ENCODE results near the gene CNN3.

Gene CNN3

GRCh38 chr1:94887106-94887505 lies 39.8 kb downstream of the CNN3 start:
- no peak for DNase-seq

GRCh38 chr1:94886361-94886760 lies 40.5 kb downstream of the CNN3 start:
- DNase-seq, result no peak

GRCh38 chr1:94884507-94884906 lies 42.4 kb downstream of the CNN3 start:
- no peak for DNase-seq

- no peak for DNase-seq
Measured at GRCh38 chr1:94884106-94884505, 42.8 kb downstream of the CNN3 start.

- no peak for DNase-seq
Measured at GRCh38 chr1:94883691-94884090, 43.2 kb downstream of the CNN3 start.

GRCh38 chr1:94878329-94878728 lies 48.6 kb downstream of the CNN3 start:
- DNase-seq, result no peak

- no peak for DNase-seq
Measured at GRCh38 chr1:94876362-94876761, 50.5 kb downstream of the CNN3 start.

- no peak for DNase-seq
Measured at GRCh38 chr1:94875794-94876193, 51.1 kb downstream of the CNN3 start.

- no peak for DNase-seq
Measured at GRCh38 chr1:94874423-94874822, 52.5 kb downstream of the CNN3 start.

- peak; percentile 92 for DNase-seq
Measured at GRCh38 chr1:94873520-94874351, 53.2 kb downstream of the CNN3 start.

- DNase-seq, result no peak
Measured at GRCh38 chr1:94872771-94873495, 54.0 kb downstream of the CNN3 start.

- DNase-seq, result no peak
Measured at GRCh38 chr1:94871031-94871430, 55.9 kb downstream of the CNN3 start.

GRCh38 chr1:94866164-94866807 lies 60.6 kb downstream of the CNN3 start:
- no peak for DNase-seq

- DNase-seq, result no peak
Measured at GRCh38 chr1:94865360-94865759, 61.5 kb downstream of the CNN3 start.

GRCh38 chr1:94864821-94865220 lies 62.1 kb downstream of the CNN3 start:
- no peak for DNase-seq

- no peak for DNase-seq
Measured at GRCh38 chr1:94863919-94864318, 63.0 kb downstream of the CNN3 start.

- no peak for DNase-seq
Measured at GRCh38 chr1:94863297-94863911, 63.5 kb downstream of the CNN3 start.

- DNase-seq, result no peak
Measured at GRCh38 chr1:94862718-94863117, 64.2 kb downstream of the CNN3 start.

- no peak for DNase-seq
Measured at GRCh38 chr1:94859174-94859573, 67.7 kb downstream of the CNN3 start.

- DNase-seq, result no peak
Measured at GRCh38 chr1:94858276-94858675, 68.6 kb downstream of the CNN3 start.

- DNase-seq, result no peak
Measured at GRCh38 chr1:94856868-94857267, 70.0 kb downstream of the CNN3 start.

- DNase-seq, result no peak
Measured at GRCh38 chr1:94856004-94856403, 70.9 kb downstream of the CNN3 start.

GRCh38 chr1:94855307-94855700 lies 71.6 kb downstream of the CNN3 start:
- DNase-seq, result no peak

All from NCI-H524 treated with DMSO at 0.1 percent for 48 hours (cell line).